ENCODE results near the gene LRRC8B.

Gene LRRC8B

GRCh38 chr1:89644119-89644814 lies 119.6 kb downstream of the LRRC8B start:
- TF ChIP-seq ZBTB7A (IDR thresholded peaks at IDR 0.05; ENCODE audit: low read depth) (no peak), REST (IDR thresholded peaks at IDR 0.05; ENCODE audit: low read depth) (no peak), TAF1 (IDR thresholded peaks at IDR 0.05; ENCODE audit: low read depth) (no peak), YY1 (IDR thresholded peaks at IDR 0.05; ENCODE audit: low read depth) (no peak), EGR1 (IDR thresholded peaks at IDR 0.05) (no peak), NFIC (IDR thresholded peaks at IDR 0.05) (no peak)

DNA sequence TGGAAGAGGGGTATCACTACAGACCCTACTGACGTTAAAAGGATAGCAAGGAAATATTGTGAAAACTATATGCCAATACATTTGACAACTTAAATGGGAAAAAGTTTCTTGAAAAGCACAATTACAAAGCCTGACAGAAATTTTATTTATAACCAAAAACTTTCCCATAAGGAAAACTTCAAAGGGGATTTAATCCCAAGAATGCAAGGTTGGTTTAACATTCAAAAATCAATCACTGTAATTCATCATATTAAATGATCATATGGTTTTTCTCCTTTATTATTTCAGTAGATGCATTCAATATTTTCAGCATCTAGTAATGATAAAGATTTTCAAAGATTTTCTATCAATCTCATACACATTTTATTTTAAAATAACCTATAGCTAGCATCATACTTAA lies 121.6 kb downstream of the LRRC8B start:
- TF ChIP-seq ZBTB7A (IDR thresholded peaks at IDR 0.05; ENCODE audit: low read depth) = no peak
- TF ChIP-seq CEBPB (IDR thresholded peaks at IDR 0.05) = no peak
- TF ChIP-seq TCF12 (IDR thresholded peaks at IDR 0.05; ENCODE audit: low read depth) = no peak
- TF ChIP-seq YY1 (IDR thresholded peaks at IDR 0.05; ENCODE audit: low read depth) = no peak
- TF ChIP-seq, protein P1, sequence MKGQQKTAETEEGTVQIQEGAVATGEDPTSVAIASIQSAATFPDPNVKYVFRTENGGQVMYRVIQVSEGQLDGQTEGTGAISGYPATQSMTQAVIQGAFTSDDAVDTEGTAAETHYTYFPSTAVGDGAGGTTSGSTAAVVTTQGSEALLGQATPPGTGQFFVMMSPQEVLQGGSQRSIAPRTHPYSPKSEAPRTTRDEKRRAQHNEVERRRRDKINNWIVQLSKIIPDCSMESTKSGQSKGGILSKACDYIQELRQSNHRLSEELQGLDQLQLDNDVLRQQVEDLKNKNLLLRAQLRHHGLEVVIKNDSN (IDR thresholded peaks at IDR 0.05) = no peak
- TF ChIP-seq EGR1 (IDR thresholded peaks at IDR 0.05) = no peak
- TF ChIP-seq, protein P2, sequence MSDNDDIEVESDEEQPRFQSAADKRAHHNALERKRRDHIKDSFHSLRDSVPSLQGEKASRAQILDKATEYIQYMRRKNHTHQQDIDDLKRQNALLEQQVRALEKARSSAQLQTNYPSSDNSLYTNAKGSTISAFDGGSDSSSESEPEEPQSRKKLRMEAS (IDR thresholded peaks at IDR 0.05) = no peak
- no peak for TF ChIP-seq CREB1 (IDR thresholded peaks at IDR 0.05; ENCODE audit: low read depth)
- TF ChIP-seq TEAD4 (IDR thresholded peaks at IDR 0.05) = no peak
- TF ChIP-seq RAD21 (IDR thresholded peaks at IDR 0.05; ENCODE audit: low read depth) = no peak
- TF ChIP-seq EP300 (IDR thresholded peaks at IDR 0.05; ENCODE audit: borderline replicate concordance) = no peak
- no peak for TF ChIP-seq REST (IDR thresholded peaks at IDR 0.05; ENCODE audit: low read depth)
- no peak for TF ChIP-seq NFIC (IDR thresholded peaks at IDR 0.05)
- no peak for TF ChIP-seq FOXM1 (IDR thresholded peaks at IDR 0.05; ENCODE audit: borderline replicate concordance, low read depth)
- no peak for TF ChIP-seq TAF1 (IDR thresholded peaks at IDR 0.05; ENCODE audit: low read depth)
